H9 (cell line): Measurements from ENCODE around the gene SLC23A3. TPM values are rescaled to one million over a fixed set of nuclear protein-coding genes. Genes with fewer than 3 reads are reported as not detected.

ENCODE experiments used
- DNase-seq: peaks from one replicate; pipeline ENCODE4 v3.0.0-alpha.2; 2017
- H2AFZ ChIP-seq: one replicate; pipeline ENCODE4 v1.6.1; 2013; ENCODE audit warnings: mild to moderate bottlenecking, low read length, control low read depth, moderate library complexity
- H2AK5ac ChIP-seq: 2 replicates; pipeline ENCODE4 v1.6.1; 2013; ENCODE audit warnings: low read length, control low read depth, mixed read lengths; ENCODE audit not compliant: insufficient read length
- H2BK120ac ChIP-seq: one replicate; pipeline ENCODE4 v1.6.1; 2013; ENCODE audit warnings: low read depth, mild to moderate bottlenecking, low read length, control low read depth, inconsistent platforms; ENCODE audit not compliant: poor library complexity, severe bottlenecking
- H2BK12ac ChIP-seq: 2 replicates; pipeline ENCODE4 v1.6.1; 2013; ENCODE audit warnings: low read length, control low read depth, mixed read lengths, low read depth; ENCODE audit not compliant: insufficient read length
- H2BK15ac ChIP-seq: 2 replicates; pipeline ENCODE4 v1.6.1; 2013; ENCODE audit warnings: low read depth, low read length, control low read depth
- H2BK20ac ChIP-seq: one replicate; pipeline ENCODE4 v1.6.1; 2013; ENCODE audit warnings: low read depth, mild to moderate bottlenecking, low read length, control low read depth, inconsistent platforms; ENCODE audit not compliant: poor library complexity, severe bottlenecking
- H2BK5ac ChIP-seq: 2 replicates; pipeline ENCODE4 v1.6.1; 2013; ENCODE audit warnings: low read length, control low read depth, mixed read lengths; ENCODE audit not compliant: insufficient read length
- H3K14ac ChIP-seq: 2 replicates; pipeline ENCODE4 v1.6.1; 2013; ENCODE audit warnings: low read length, control low read depth; ENCODE audit not compliant: insufficient read depth
- H3K18ac ChIP-seq: 2 replicates; pipeline ENCODE4 v1.6.1; 2013; ENCODE audit warnings: low read depth, mild to moderate bottlenecking, mixed read lengths, low read length, control low read depth; ENCODE audit not compliant: insufficient read length
- H3K23ac ChIP-seq: 2 replicates; pipeline ENCODE4 v1.6.1; 2013; ENCODE audit warnings: low read length, control low read depth, mixed read lengths, low read depth; ENCODE audit not compliant: insufficient read length
- H3K23me2 ChIP-seq: 2 replicates; pipeline ENCODE4 v1.6.1; 2013; ENCODE audit warnings: low read depth, mild to moderate bottlenecking, mixed read lengths, low read length, control low read depth; ENCODE audit not compliant: insufficient read length, poor library complexity, severe bottlenecking
- H3K27ac ChIP-seq: 2 replicates; pipeline ENCODE4 v1.5.1; 2013; ENCODE audit warnings: low read length, control low read depth, mixed read lengths, low read depth; ENCODE audit not compliant: insufficient read length
- H3K27me3 ChIP-seq: 2 replicates; pipeline ENCODE4 v1.6.1; 2013; ENCODE audit warnings: low read length, control low read depth, inconsistent platforms; ENCODE audit not compliant: insufficient read depth
- H3K4ac ChIP-seq: 2 replicates; pipeline ENCODE4 v1.6.1; 2013; ENCODE audit warnings: low read depth, mild to moderate bottlenecking, control low read depth, inconsistent platforms, low read length, moderate library complexity
- H3K4me1 ChIP-seq: 2 replicates; pipeline ENCODE4 v1.6.1; 2013; ENCODE audit warnings: low read length, control low read depth, inconsistent platforms; ENCODE audit not compliant: insufficient read depth
- H3K4me2 ChIP-seq: 2 replicates; pipeline ENCODE4 v1.6.1; 2013; ENCODE audit warnings: low read length, control low read depth, mixed read lengths; ENCODE audit not compliant: insufficient read length, insufficient read depth
- H3K56ac ChIP-seq: 2 replicates; pipeline ENCODE4 v1.6.1; 2013; ENCODE audit warnings: low read depth, mild to moderate bottlenecking, mixed read lengths, low read length, control low read depth; ENCODE audit not compliant: insufficient read length
- H3K79me1 ChIP-seq: 2 replicates; pipeline ENCODE4 v1.6.1; 2013; ENCODE audit warnings: low read depth, mild to moderate bottlenecking, moderate library complexity, low read length, control low read depth, inconsistent platforms; ENCODE audit not compliant: insufficient read depth, poor library complexity, severe bottlenecking
- H3K79me2 ChIP-seq: 2 replicates; pipeline ENCODE4 v1.6.1; 2013; ENCODE audit warnings: low read length, control low read depth, inconsistent platforms; ENCODE audit not compliant: insufficient read depth
- H3K9ac ChIP-seq: 2 replicates; pipeline ENCODE4 v1.6.1; 2013; ENCODE audit warnings: low read length, control low read depth, mixed read lengths; ENCODE audit not compliant: insufficient read length; ENCODE audit errors: extremely low read depth
- H3K9me3 ChIP-seq: one replicate; pipeline ENCODE4 v1.6.1; 2013; ENCODE audit warnings: low read depth, low read length, inconsistent platforms; ENCODE audit not compliant: control insufficient read depth
- H3T11ph ChIP-seq: one replicate; pipeline ENCODE4 v1.6.1; 2013; ENCODE audit warnings: mild to moderate bottlenecking, low read length, control low read depth, inconsistent platforms
- H4K20me1 ChIP-seq: one replicate; pipeline ENCODE4 v1.6.1; 2013; ENCODE audit not compliant: control insufficient read depth, insufficient read length, insufficient read depth
- H4K5ac ChIP-seq: 2 replicates; pipeline ENCODE4 v1.6.1; 2013; ENCODE audit warnings: low read depth, mild to moderate bottlenecking, mixed read lengths, low read length, control low read depth; ENCODE audit not compliant: insufficient read length
- H4K8ac ChIP-seq: replicated peaks from 2 replicates; pipeline ENCODE4 v1.6.1; 2013; ENCODE audit warnings: low read length, control low read depth, mixed read lengths, low read depth; ENCODE audit not compliant: insufficient read length
- H4K91ac ChIP-seq: 2 replicates; pipeline ENCODE4 v1.6.1; 2013; ENCODE audit warnings: low read depth, mild to moderate bottlenecking, moderate library complexity, mixed read lengths, low read length, control low read depth; ENCODE audit not compliant: insufficient read length
- H3K27ac Mint-ChIP-seq, 3 experiments: 2 replicates in 2 of 3; 3 replicates in 1 of 3; pipeline ENCODE4 v1.8.0; 2020 to 2021; ENCODE audit warnings: mixed read lengths in 3 of 3, mild to moderate bottlenecking in 1 of 3, moderate library complexity in 1 of 3
- H3K27me3 Mint-ChIP-seq: 2 replicates; pipeline ENCODE4 v1.8.0; 2021; ENCODE audit warnings: low read depth, mild to moderate bottlenecking, moderate library complexity, mixed read lengths
- H3K36me3 Mint-ChIP-seq, 3 experiments: 2 replicates in 2 of 3; 3 replicates in 1 of 3; pipeline ENCODE4 v1.8.0; 2020 to 2021; ENCODE audit warnings: low read depth in 3 of 3, mixed read lengths in 3 of 3; ENCODE audit not compliant: insufficient read depth in 1 of 3
- H3K4me1 Mint-ChIP-seq, 2 experiments: 2 replicates each; pipeline ENCODE4 v1.8.0; 2020; ENCODE audit warnings: mixed read lengths in 2 of 2
- H3K4me3 Mint-ChIP-seq, 2 experiments: 2 replicates in 1 of 2; 3 replicates in 1 of 2; pipeline ENCODE4 v1.8.0; 2020 to 2021; ENCODE audit warnings: mild to moderate bottlenecking in 2 of 2, mixed read lengths in 2 of 2, moderate library complexity in 1 of 2
- H3K9me3 Mint-ChIP-seq, 2 experiments: 2 replicates in 1 of 2; 3 replicates in 1 of 2; pipeline ENCODE4 v1.8.0; 2020; ENCODE audit warnings: mild to moderate bottlenecking in 2 of 2, mixed read lengths in 2 of 2, moderate library complexity in 1 of 2
- WGBS: extraction: QIAGEN DNeasy Blood & Tissue Kit; methylation state at CpG from one replicate; pipeline ENCODE4 v1.1.7; 2013; ENCODE audit warnings: missing lambda C conversion rate, low lambda C conversion rate, mixed read lengths; ENCODE audit not compliant: insufficient read length; ENCODE audit errors: extremely low coverage; 5-methylcytosine and 5-hydroxymethylcytosine counted together
- total RNA-seq: library from RNA; stranded (reverse); gene quantifications from 2 replicates; pipeline ENCODE4 v1.2.1, GENCODE V29; 2021
- TF ChIP-seq, protein P1 (sequence below): fragments of 200-600 bp; sonication (generic); conservative IDR thresholded peaks from 3 replicates; pipeline ENCODE4 v1.8.0; 2021; ENCODE audit warnings: antibody characterized with exemption, mild to moderate bottlenecking

Gene SLC23A3
- total RNA-seq, 1 experiment from 2014 or later: 1.2 TPM

- no peak within 1 kb of the TSS for H3K14ac ChIP-seq
- no peaks in the 10 kb centered on the region for H3K27me3 ChIP-seq
- H3K4ac ChIP-seq: no peak within 1 kb of the TSS
- no peak within 1 kb of the TSS for H2AFZ ChIP-seq
- peak within 1 kb of the TSS; percentile 26 for H3K9ac ChIP-seq
- H2AK5ac ChIP-seq: no peak within 1 kb of the TSS
- H2BK12ac ChIP-seq: no peak within 1 kb of the TSS
- H3T11ph ChIP-seq: no peak within 1 kb of the TSS
- TF ChIP-seq, protein P1, sequence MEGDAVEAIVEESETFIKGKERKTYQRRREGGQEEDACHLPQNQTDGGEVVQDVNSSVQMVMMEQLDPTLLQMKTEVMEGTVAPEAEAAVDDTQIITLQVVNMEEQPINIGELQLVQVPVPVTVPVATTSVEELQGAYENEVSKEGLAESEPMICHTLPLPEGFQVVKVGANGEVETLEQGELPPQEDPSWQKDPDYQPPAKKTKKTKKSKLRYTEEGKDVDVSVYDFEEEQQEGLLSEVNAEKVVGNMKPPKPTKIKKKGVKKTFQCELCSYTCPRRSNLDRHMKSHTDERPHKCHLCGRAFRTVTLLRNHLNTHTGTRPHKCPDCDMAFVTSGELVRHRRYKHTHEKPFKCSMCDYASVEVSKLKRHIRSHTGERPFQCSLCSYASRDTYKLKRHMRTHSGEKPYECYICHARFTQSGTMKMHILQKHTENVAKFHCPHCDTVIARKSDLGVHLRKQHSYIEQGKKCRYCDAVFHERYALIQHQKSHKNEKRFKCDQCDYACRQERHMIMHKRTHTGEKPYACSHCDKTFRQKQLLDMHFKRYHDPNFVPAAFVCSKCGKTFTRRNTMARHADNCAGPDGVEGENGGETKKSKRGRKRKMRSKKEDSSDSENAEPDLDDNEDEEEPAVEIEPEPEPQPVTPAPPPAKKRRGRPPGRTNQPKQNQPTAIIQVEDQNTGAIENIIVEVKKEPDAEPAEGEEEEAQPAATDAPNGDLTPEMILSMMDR: no peak; the same call in 2 of the 3 replicates
- no peak within 1 kb of the TSS for H3K23ac ChIP-seq
- H2BK5ac ChIP-seq: no peak within 1 kb of the TSS
- H3K27ac Mint-ChIP-seq: peak within 1 kb of the TSS in 2 of 3 experiments; percentile 90 to 96; a peak in 4 of 7 replicates
- H4K20me1 ChIP-seq: no peaks in the 10 kb centered on the region
- H3K4me2 ChIP-seq: peak within 1 kb of the TSS; percentile 87
- H3K79me1 ChIP-seq: no peaks in the 10 kb centered on the region
- H3K27me3 Mint-ChIP-seq: peaks cover 10% of the 10 kb centered on the region
- no peak within 1 kb of the TSS for H2BK15ac ChIP-seq
- no peak within 1 kb of the TSS for H4K5ac ChIP-seq
- H4K8ac ChIP-seq: no peak within 1 kb of the TSS
- H2BK20ac ChIP-seq: no peak within 1 kb of the TSS
- no peak within 1 kb of the TSS for H2BK120ac ChIP-seq
- no peaks in the 10 kb centered on the region for H3K4me1 ChIP-seq
- peak; percentile 95 for DNase-seq
- peaks cover 3% of the 10 kb centered on the region in 2 experiments; a peak in 3 of 5 replicates for H3K9me3 Mint-ChIP-seq
- peaks cover 4 to 40% (median 32%) of the 10 kb centered on the region in 3 experiments; a peak in 6 of 7 replicates for H3K36me3 Mint-ChIP-seq
- H3K79me2 ChIP-seq: no peaks in the 10 kb centered on the region
- peaks cover 4% of the 10 kb centered on the region for H3K23me2 ChIP-seq
- H3K56ac ChIP-seq: no peak within 1 kb of the TSS
- H3K18ac ChIP-seq: no peak within 1 kb of the TSS
- WGBS: no CpG with 5 or more reads among the region's 76 CpGs
- H3K9me3 ChIP-seq: no peaks in the 10 kb centered on the region
- H3K4me3 Mint-ChIP-seq: peak within 1 kb of the TSS; percentile 83 to 88
- H3K27ac ChIP-seq: no peak within 1 kb of the TSS
- peaks cover 8 to 13% of the 10 kb centered on the region in 2 experiments for H3K4me1 Mint-ChIP-seq
- no peak within 1 kb of the TSS for H4K91ac ChIP-seq
Measured at GRCh38 chr2:219206328-219207133, 36.7 kb upstream of the SLC23A3 start, which contains the start of gene ZFAND2B. ZFAND2B (plus strand) TSS chr2:219206782; CDS start chr2:219206988, 206 bp downstream.
